Left lung (tissue), 10 donors: Measurements from ENCODE around the gene UNC80. TPM values are rescaled to one million over a fixed set of nuclear protein-coding genes. Genes with fewer than 3 reads are reported as not detected.

Source experiments
- ATAC-seq: fragments of 200-7000 bp; cut with Tn5 transposase; one replicate; pipeline ENCODE4 v1.9.1; 2020; ENCODE audit warnings: moderate library complexity
- DNase-seq, 4 donors: peaks; one replicate each; pipeline ENCODE4 v3.0.0-alpha.2; 2013 to 2020
- H3K27ac ChIP-seq, 2 donors: fragments of 200-600 bp; sonication (generic) in 1 of 2; one replicate each; pipeline versions ENCODE4 v1.5.0 to v1.8.0; 2020 to 2021
- H3K27me3 ChIP-seq, 2 donors: fragments of 200-600 bp; sonication (generic) in 1 of 2; one replicate each; pipeline versions ENCODE4 v1.5.0 to v1.8.0; 2020 to 2021
- H3K36me3 ChIP-seq, 2 donors: fragments of 200-600 bp; sonication (generic) in 1 of 2; one replicate each; pipeline versions ENCODE4 v1.5.0 to v1.8.0; 2020 to 2021
- H3K4me1 ChIP-seq, 2 donors: fragments of 200-600 bp; one replicate each; pipeline ENCODE4 v1.8.0; 2021
- H3K4me3 ChIP-seq, 2 donors: fragments of 200-600 bp; sonication (generic) in 1 of 2; one replicate each; pipeline versions ENCODE4 v1.5.0 to v1.8.0; 2020 to 2021; ENCODE audit warnings: mild to moderate bottlenecking in 1 of 2
- H3K9me3 ChIP-seq, 2 donors: fragments of 200-600 bp; sonication (generic) in 1 of 2; one replicate each; pipeline versions ENCODE4 v1.5.0 to v1.8.0; 2020 to 2021
- CTCF ChIP-seq, 2 donors: fragments of 200-600 bp; sonication (generic) in 1 of 2; IDR thresholded peaks; one replicate each; pipeline versions ENCODE4 v1.5.0 to v1.8.0; 2021; ENCODE audit warnings: antibody characterized with exemption in 2 of 2
- intact Hi-C, 2 donors: fragments of 100-400 bp; cut with DNase I; formaldehyde crosslinking; loops; one replicate each; pipeline versions ENCODE4 v1.11.2 to v1.14.2; 2022
- polyA plus RNA-seq, 6 donors: library from polyadenylated mRNA; unstranded; fragments of 120-200 nt; gene quantifications; one replicate each; pipeline ENCODE4 v1.2.1, GENCODE V29; 2013; ENCODE audit not compliant: insufficient read length in 6 of 6
- total RNA-seq, 2 donors: library from RNA; stranded (reverse); fragmentation: NEBNext Ultra II Directional; extraction: Animal tissue kit (Norgen Biotek cat#: 25700); gene quantifications; one replicate each; pipeline ENCODE4 v1.2.1, GENCODE V29; 2021
- donor health status: DM: no; HTN: yes; CAD: no.
- donor health status: DM: no; HTN: no; CAD: no.

The UNC80 gene
- total and polyA plus RNA-seq, 8 donors = 0.06 to 1.8 (median 1.3) TPM; not detected in 1

- peak in 2 of 4 donors; percentile 3 to 38 for DNase-seq
- ATAC-seq = no peak
- Histone ChIP-seq H3K27me3 (no peaks in the 10 kb centered on the region), H3K4me1 (no peaks in the 10 kb centered on the region), H3K36me3 (no peaks in the 10 kb centered on the region), H3K4me3 (no peak overlapping the region), H3K9me3 (no peaks in the 10 kb centered on the region), H3K27ac (no peak overlapping the region)
- no peak for TF ChIP-seq CTCF (IDR thresholded peaks at IDR 0.05)
- intact Hi-C loops = no loop called here
These were observed 101.0 kb downstream of the UNC80 start for GRCh38 chr2:209872675-209873074.

- H3K36me3 ChIP-seq = no peaks in the 10 kb centered on the region
- DNase-seq (no peak), ATAC-seq (no peak)
- TF ChIP-seq CTCF (IDR thresholded peaks at IDR 0.05) = no peak
- no peaks in the 10 kb centered on the region for H3K4me1 ChIP-seq
- H3K27ac ChIP-seq = no peak overlapping the region
- no peaks in the 10 kb centered on the region for H3K9me3 ChIP-seq
- intact Hi-C loops = no loop called here
- H3K27me3 ChIP-seq = no peaks in the 10 kb centered on the region
- H3K4me3 ChIP-seq = no peak overlapping the region
These were observed 103.6 kb downstream of the UNC80 start for GRCh38 chr2:209875270-209875669.

- Histone ChIP-seq H3K4me1 (no peaks in the 10 kb centered on the region), H3K27me3 (no peaks in the 10 kb centered on the region), H3K36me3 (no peaks in the 10 kb centered on the region), H3K9me3 (no peaks in the 10 kb centered on the region), H3K4me3 (no peak overlapping the region), H3K27ac (no peak overlapping the region)
- intact Hi-C loops = no loop called here
- ATAC-seq (no peak), DNase-seq (peak in 1 of 4 donors; percentile 2)
- no peak for TF ChIP-seq CTCF (IDR thresholded peaks at IDR 0.05)
These were observed 104.6 kb downstream of the UNC80 start for GRCh38 chr2:209876211-209876610.

GRCh38 chr2:209878701-209879100 lies 107.1 kb downstream of the UNC80 start:
- no peak overlapping the region for H3K27ac ChIP-seq
- intact Hi-C loops = no loop called here
- no peaks in the 10 kb centered on the region for H3K9me3 ChIP-seq
- DNase-seq (no peak), ATAC-seq (no peak)
- H3K4me3 ChIP-seq = no peak overlapping the region
- TF ChIP-seq CTCF (IDR thresholded peaks at IDR 0.05) = no peak
- no peaks in the 10 kb centered on the region for H3K36me3 ChIP-seq
- no peaks in the 10 kb centered on the region for H3K27me3 ChIP-seq
- no peaks in the 10 kb centered on the region for H3K4me1 ChIP-seq

- no peak for ATAC-seq
These were observed 129.0 kb downstream of the UNC80 start for GRCh38 chr2:209900638-209901037.

More at GRCh38 chr2:209900638-209901037, 129.0 kb downstream of the UNC80 start:
- H3K9me3 ChIP-seq = no peaks in the 10 kb centered on the region
- H3K36me3 ChIP-seq = no peaks in the 10 kb centered on the region
- H3K4me3 ChIP-seq = no peak overlapping the region
- intact Hi-C loops = no loop called here
- H3K4me1 ChIP-seq = no peaks in the 10 kb centered on the region
- no peak overlapping the region for H3K27ac ChIP-seq
- no peak for TF ChIP-seq CTCF (IDR thresholded peaks at IDR 0.05)
- DNase-seq = no peak
- no peaks in the 10 kb centered on the region for H3K27me3 ChIP-seq
